Measurements from ENCODE around the gene LKAAEAR1.
A peak's percentile ranks its signal among the peaks of the same experiment; 100 is the strongest.

LKAAEAR1 gene

GRCh38 chr20:64055396-64055892 is 28.8 kb downstream of the LKAAEAR1 start:
- Histone ChIP-seq H3K4me3 (ENCODE audit: low read depth, low read length) (no peak overlapping the region), H3K4me2 (ENCODE audit: low read length) (no peak overlapping the region), H3K36me3 (ENCODE audit: control insufficient read depth, insufficient read depth, low read length) (no peaks in the 10 kb centered on the region), H3K9ac (no peak overlapping the region), H3K27ac (peak overlapping the region; percentile 45), H3K4me1 (no peaks in the 10 kb centered on the region), H3K9me3 (ENCODE audit: control insufficient read depth, low read length) (no peaks in the 10 kb centered on the region), H3K79me2 (no peaks in the 10 kb centered on the region), H3K27me3 (ENCODE audit: control insufficient read depth, insufficient read depth, low read length) (no peaks in the 10 kb centered on the region), H2AFZ (no peak overlapping the region)
- no peak for TF ChIP-seq CTCF (IDR thresholded peaks at IDR 0.05)

- Histone ChIP-seq H3K4me2 (ENCODE audit: low read length) (no peak overlapping the region), H2AFZ (no peak overlapping the region), H3K9me3 (ENCODE audit: control insufficient read depth, low read length) (no peaks in the 10 kb centered on the region), H3K36me3 (ENCODE audit: control insufficient read depth, insufficient read depth, low read length) (no peaks in the 10 kb centered on the region), H3K4me3 (ENCODE audit: low read depth, low read length) (no peak overlapping the region), H3K27me3 (ENCODE audit: control insufficient read depth, insufficient read depth, low read length) (no peaks in the 10 kb centered on the region), H3K9ac (no peak overlapping the region), H3K4me1 (no peaks in the 10 kb centered on the region), H3K27ac (peak overlapping the region; percentile 45), H3K79me2 (no peaks in the 10 kb centered on the region)
- peak; percentile 13 for TF ChIP-seq CTCF (IDR thresholded peaks at IDR 0.05)
Observed at GRCh38 chr20:64053841-64054661, 30.1 kb downstream of the LKAAEAR1 start.

- no peaks in the 10 kb centered on the region for H3K36me3 ChIP-seq (ENCODE audit: control insufficient read depth, insufficient read depth, low read length)
- peak overlapping the region; percentile 63 for H3K27ac ChIP-seq
- H3K4me3 ChIP-seq (ENCODE audit: low read depth, low read length) = no peak overlapping the region
- H3K9me3 ChIP-seq (ENCODE audit: control insufficient read depth, low read length) = no peaks in the 10 kb centered on the region
- H3K79me2 ChIP-seq = no peaks in the 10 kb centered on the region
- H3K27me3 ChIP-seq (ENCODE audit: control insufficient read depth, insufficient read depth, low read length) = no peaks in the 10 kb centered on the region
- TF ChIP-seq CTCF (IDR thresholded peaks at IDR 0.05) = no peak
- no peaks in the 10 kb centered on the region for H3K4me1 ChIP-seq
- H2AFZ ChIP-seq = no peak overlapping the region
- no peak overlapping the region for H3K4me2 ChIP-seq (ENCODE audit: low read length)
- no peak overlapping the region for H3K9ac ChIP-seq
Observed at GRCh38 chr20:64052987-64053840, 31.0 kb downstream of the LKAAEAR1 start.

GRCh38 chr20:64052326-64052722 is 31.9 kb downstream of the LKAAEAR1 start:
- no peak for TF ChIP-seq CTCF (IDR thresholded peaks at IDR 0.05)
- H3K4me1 ChIP-seq = no peaks in the 10 kb centered on the region

More at GRCh38 chr20:64052326-64052722, 31.9 kb downstream of the LKAAEAR1 start:
- Histone ChIP-seq H3K36me3 (ENCODE audit: control insufficient read depth, insufficient read depth, low read length) (no peaks in the 10 kb centered on the region), H3K9ac (no peak overlapping the region), H3K9me3 (ENCODE audit: control insufficient read depth, low read length) (no peaks in the 10 kb centered on the region), H3K27me3 (ENCODE audit: control insufficient read depth, insufficient read depth, low read length) (no peaks in the 10 kb centered on the region), H3K79me2 (no peaks in the 10 kb centered on the region), H3K4me2 (ENCODE audit: low read length) (no peak overlapping the region), H3K27ac (peak overlapping the region; percentile 63), H2AFZ (no peak overlapping the region), H3K4me3 (ENCODE audit: low read depth, low read length) (no peak overlapping the region)
